Osteoblast (primary cell): ENCODE results near the gene GREB1L. TPM values are rescaled to one million over a fixed set of nuclear protein-coding genes. Genes with fewer than 3 reads are reported as not detected.

Experiments
- DNase-seq: peaks from one replicate; pipeline ENCODE4 v3.0.0; 2011; ENCODE audit warnings: low spot score, mixed read lengths; ENCODE audit not compliant: insufficient read length; ENCODE audit errors: missing footprints
- H2AFZ ChIP-seq: 2 replicates; pipeline ENCODE4 v1.6.0; 2011; ENCODE audit warnings: mild to moderate bottlenecking, low read length
- H3K27ac ChIP-seq: 2 replicates; pipeline ENCODE4 v1.5.1; 2011; ENCODE audit warnings: mild to moderate bottlenecking, low read depth, low read length, moderate library complexity
- H3K27me3 ChIP-seq: 2 replicates; pipeline ENCODE4 v1.6.0; 2012; ENCODE audit warnings: mild to moderate bottlenecking, control low read depth, inconsistent platforms, low read length, moderate library complexity; ENCODE audit not compliant: insufficient read depth
- H3K36me3 ChIP-seq: 2 replicates; pipeline ENCODE4 v1.5.1; 2011; ENCODE audit warnings: mild to moderate bottlenecking, low read length, control low read depth, moderate library complexity; ENCODE audit not compliant: insufficient read depth
- H3K4me1 ChIP-seq: 2 replicates; pipeline ENCODE4 v1.5.1; 2011; ENCODE audit warnings: mild to moderate bottlenecking, low read length, control low read depth, moderate library complexity; ENCODE audit not compliant: insufficient read depth
- H3K4me2 ChIP-seq: 2 replicates; pipeline ENCODE4 v1.6.0; 2011; ENCODE audit warnings: mild to moderate bottlenecking, low read length; ENCODE audit not compliant: insufficient read depth
- H3K4me3 ChIP-seq: fragments of 200-600 bp; sonication (generic); 3 replicates; pipeline ENCODE4 v1.5.1; 2012; ENCODE audit warnings: mild to moderate bottlenecking, low read length, inconsistent platforms; ENCODE audit not compliant: insufficient read depth
- H3K79me2 ChIP-seq: 2 replicates; pipeline ENCODE4 v1.6.0; 2012; ENCODE audit warnings: mild to moderate bottlenecking, low read length, control low read depth, inconsistent platforms; ENCODE audit not compliant: insufficient read depth
- H3K9me3 ChIP-seq: 2 replicates; pipeline ENCODE4 v1.5.1; 2011; ENCODE audit warnings: low read depth, low read length, control low read depth
- H4K20me1 ChIP-seq: 2 replicates; pipeline ENCODE4 v1.6.0; 2012; ENCODE audit warnings: mild to moderate bottlenecking, low read length, control low read depth; ENCODE audit not compliant: insufficient read depth
- CTCF ChIP-seq: IDR thresholded peaks from 2 replicates; pipeline ENCODE4 v1.5.1; 2011; ENCODE audit warnings: mild to moderate bottlenecking, low read depth, low read length, moderate library complexity; ENCODE audit errors: extremely low read depth
- total RNA-seq: library from RNA; depleted of rRNA; stranded (reverse); fragments of >200 nt; gene quantifications from 2 replicates; pipeline ENCODE4 v1.2.3, GENCODE V29; 2012

The GREB1L gene
- total RNA-seq, 1 donor = 0.36 TPM

- H2AFZ ChIP-seq = no peak overlapping the region
- no peaks in the 10 kb centered on the region for H4K20me1 ChIP-seq
- no peak overlapping the region for H3K27ac ChIP-seq
- H3K79me2 ChIP-seq = no peaks in the 10 kb centered on the region
- H3K36me3 ChIP-seq = no peaks in the 10 kb centered on the region
- H3K4me3 ChIP-seq = no peak overlapping the region
- peaks cover 6% of the 10 kb centered on the region for H3K27me3 ChIP-seq
- no peak for TF ChIP-seq CTCF
- DNase-seq = peak; percentile 3
- H3K9me3 ChIP-seq = no peaks in the 10 kb centered on the region
- H3K4me1 ChIP-seq = peaks cover 3% of the 10 kb centered on the region
- H3K4me2 ChIP-seq = no peak overlapping the region
Observed at GRCh38 chr18:21393986-21394385, 152.0 kb downstream of the GREB1L start.

GRCh38 chr18:21398121-21398520 lies 156.1 kb downstream of the GREB1L start:
- H3K27me3 ChIP-seq = peaks cover 24% of the 10 kb centered on the region
- no peak overlapping the region for H3K4me2 ChIP-seq
- H4K20me1 ChIP-seq = no peaks in the 10 kb centered on the region
- no peak overlapping the region for H2AFZ ChIP-seq
- TF ChIP-seq CTCF = no peak
- H3K9me3 ChIP-seq = no peaks in the 10 kb centered on the region
- H3K4me3 ChIP-seq = no peak overlapping the region
- no peaks in the 10 kb centered on the region for H3K4me1 ChIP-seq
- no peaks in the 10 kb centered on the region for H3K79me2 ChIP-seq
- H3K27ac ChIP-seq = no peak overlapping the region
- no peaks in the 10 kb centered on the region for H3K36me3 ChIP-seq
- DNase-seq = no peak

- Histone ChIP-seq H2AFZ (no peak overlapping the region), H3K4me2 (no peak overlapping the region), H3K27ac (no peak overlapping the region), H3K36me3 (no peaks in the 10 kb centered on the region), H3K9me3 (no peaks in the 10 kb centered on the region), H3K27me3 (peaks cover 24% of the 10 kb centered on the region), H4K20me1 (no peaks in the 10 kb centered on the region), H3K79me2 (no peaks in the 10 kb centered on the region), H3K4me3 (no peak overlapping the region), H3K4me1 (no peaks in the 10 kb centered on the region)
- TF ChIP-seq CTCF = no peak
- no peak for DNase-seq
Observed at GRCh38 chr18:21402272-21402671, 160.2 kb downstream of the GREB1L start.

- no peak for TF ChIP-seq CTCF
- Histone ChIP-seq H3K4me3 (no peak overlapping the region), H3K9me3 (no peaks in the 10 kb centered on the region), H2AFZ (no peak overlapping the region), H4K20me1 (no peaks in the 10 kb centered on the region), H3K4me2 (no peak overlapping the region), H3K27ac (no peak overlapping the region), H3K79me2 (no peaks in the 10 kb centered on the region), H3K4me1 (no peaks in the 10 kb centered on the region), H3K27me3 (peaks cover 16% of the 10 kb centered on the region), H3K36me3 (no peaks in the 10 kb centered on the region)
- DNase-seq = no peak
Observed at GRCh38 chr18:21404426-21404825, 162.4 kb downstream of the GREB1L start.
